ENCODE measurements around the gene RPL15. TPM values are rescaled to one million over a fixed set of nuclear protein-coding genes. Genes with fewer than 3 reads are reported as not detected.

The RPL15 gene
- total and polyA plus RNA-seq, 4 donors = 1,285 to 3,372 (median 2,309) TPM

DNA sequence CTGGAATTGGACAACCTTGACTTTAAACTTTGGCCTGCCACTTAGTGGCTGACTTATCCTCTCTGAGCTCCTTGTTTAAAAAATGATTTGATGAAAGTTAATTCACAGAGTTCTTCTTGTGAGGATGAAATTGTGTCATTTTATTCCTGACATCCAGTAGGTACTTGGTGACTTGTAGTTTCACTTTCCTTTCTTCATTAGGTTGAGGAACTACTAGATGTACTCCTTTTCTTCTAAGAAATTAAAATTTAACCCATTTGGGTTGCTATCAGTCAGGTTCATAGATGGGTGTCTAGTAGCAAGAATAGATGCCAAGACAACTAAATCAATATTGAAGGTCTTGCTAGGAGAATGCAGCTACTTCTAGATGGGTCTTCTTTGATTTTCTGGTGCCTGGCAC, 33.4 kb downstream of the RPL15 start:
- Histone ChIP-seq H3K4me3 (no peak overlapping the region), H3K9me3 (ENCODE audit: control insufficient read depth in 4 of 4, insufficient read depth in 3 of 4, low read length in 3 of 4) (no peaks in the 10 kb centered on the region), H3K27ac (ENCODE audit: low read depth in 1 of 2, low read length in 1 of 2) (peak overlapping the region in 1 of 2 donors; percentile 61), H3K4me1 (ENCODE audit: control insufficient read depth in 5 of 5, insufficient read depth in 5 of 5, low read length in 5 of 5) (peaks cover 0 to 63% (median 18%) of the 10 kb centered on the region in 5 donors), H3K9ac (ENCODE audit: insufficient read depth in 1 of 2, low read length in 2 of 2) (peak overlapping the region in 1 of 2 donors; percentile 32), H3K36me3 (ENCODE audit: control insufficient read depth in 4 of 4, insufficient read depth in 4 of 4, low read length in 4 of 4) (no peaks in the 10 kb centered on the region), H3K27me3 (ENCODE audit: control insufficient read depth in 3 of 3, insufficient read depth in 3 of 3, low read length in 2 of 3) (no peaks in the 10 kb centered on the region)
- no peak for DNase-seq
- TF ChIP-seq, protein P1, sequence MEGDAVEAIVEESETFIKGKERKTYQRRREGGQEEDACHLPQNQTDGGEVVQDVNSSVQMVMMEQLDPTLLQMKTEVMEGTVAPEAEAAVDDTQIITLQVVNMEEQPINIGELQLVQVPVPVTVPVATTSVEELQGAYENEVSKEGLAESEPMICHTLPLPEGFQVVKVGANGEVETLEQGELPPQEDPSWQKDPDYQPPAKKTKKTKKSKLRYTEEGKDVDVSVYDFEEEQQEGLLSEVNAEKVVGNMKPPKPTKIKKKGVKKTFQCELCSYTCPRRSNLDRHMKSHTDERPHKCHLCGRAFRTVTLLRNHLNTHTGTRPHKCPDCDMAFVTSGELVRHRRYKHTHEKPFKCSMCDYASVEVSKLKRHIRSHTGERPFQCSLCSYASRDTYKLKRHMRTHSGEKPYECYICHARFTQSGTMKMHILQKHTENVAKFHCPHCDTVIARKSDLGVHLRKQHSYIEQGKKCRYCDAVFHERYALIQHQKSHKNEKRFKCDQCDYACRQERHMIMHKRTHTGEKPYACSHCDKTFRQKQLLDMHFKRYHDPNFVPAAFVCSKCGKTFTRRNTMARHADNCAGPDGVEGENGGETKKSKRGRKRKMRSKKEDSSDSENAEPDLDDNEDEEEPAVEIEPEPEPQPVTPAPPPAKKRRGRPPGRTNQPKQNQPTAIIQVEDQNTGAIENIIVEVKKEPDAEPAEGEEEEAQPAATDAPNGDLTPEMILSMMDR (IDR thresholded peaks at IDR 0.05; ENCODE audit: control extremely low read depth, extremely low read depth) = no peak
- no peak for ATAC-seq (ENCODE audit: insufficient read depth, low FRiP score)

GRCh38 chr3:23952646-23953045, 35.7 kb downstream of the RPL15 start:
- Histone ChIP-seq H3K36me3 (ENCODE audit: control insufficient read depth in 4 of 4, insufficient read depth in 4 of 4, low read length in 4 of 4) (peaks cover 0 to 9% (median 0%) of the 10 kb centered on the region in 4 donors), H3K9ac (ENCODE audit: insufficient read depth in 1 of 2, low read length in 2 of 2) (no peak overlapping the region), H3K4me1 (ENCODE audit: control insufficient read depth in 5 of 5, insufficient read depth in 5 of 5, low read length in 5 of 5) (peaks cover 3 to 57% (median 9%) of the 10 kb centered on the region in 5 donors), H3K27ac (ENCODE audit: low read depth in 1 of 2, low read length in 1 of 2) (no peak overlapping the region), H3K27me3 (ENCODE audit: control insufficient read depth in 3 of 3, insufficient read depth in 3 of 3, low read length in 2 of 3) (no peaks in the 10 kb centered on the region), H3K9me3 (ENCODE audit: control insufficient read depth in 4 of 4, insufficient read depth in 3 of 4, low read length in 3 of 4) (no peaks in the 10 kb centered on the region), H3K4me3 (no peak overlapping the region)
- DNase-seq (no peak), ATAC-seq (ENCODE audit: insufficient read depth, low FRiP score) (no peak)
- TF ChIP-seq, protein P1 (IDR thresholded peaks at IDR 0.05; ENCODE audit: control extremely low read depth, extremely low read depth) = no peak
- WGBS, 2 donors = 76 to 87% methylated on average over 4 of the region's 4 CpGs

DNA sequence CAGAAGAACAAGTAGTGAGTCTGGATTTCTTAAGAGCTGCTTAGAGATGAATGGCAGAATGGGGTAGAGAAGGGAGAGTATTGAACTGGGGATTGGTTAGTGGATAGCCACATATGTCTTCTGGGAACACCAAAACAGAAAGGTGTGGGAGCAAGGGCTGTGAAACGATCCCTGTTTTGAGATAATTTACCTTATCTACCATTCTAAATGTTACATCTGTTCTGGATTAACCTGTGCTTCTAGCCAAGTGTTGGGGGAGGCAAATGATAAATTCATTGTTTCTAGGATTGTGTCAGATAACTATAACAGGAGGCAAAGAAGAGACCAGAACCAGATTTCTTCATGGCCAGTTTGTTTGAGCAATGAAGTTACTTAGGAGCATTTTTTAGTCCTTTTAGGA, 36.6 kb downstream of the RPL15 start:
- Histone ChIP-seq H3K4me3 (no peak overlapping the region), H3K27me3 (ENCODE audit: control insufficient read depth in 3 of 3, insufficient read depth in 3 of 3, low read length in 2 of 3) (no peaks in the 10 kb centered on the region), H3K4me1 (ENCODE audit: control insufficient read depth in 5 of 5, insufficient read depth in 5 of 5, low read length in 5 of 5) (peaks cover 3 to 48% (median 7%) of the 10 kb centered on the region in 5 donors), H3K9ac (ENCODE audit: insufficient read depth in 1 of 2, low read length in 2 of 2) (no peak overlapping the region), H3K9me3 (ENCODE audit: control insufficient read depth in 4 of 4, insufficient read depth in 3 of 4, low read length in 3 of 4) (no peaks in the 10 kb centered on the region), H3K27ac (ENCODE audit: low read depth in 1 of 2, low read length in 1 of 2) (peak overlapping the region in 1 of 2 donors; percentile 21), H3K36me3 (ENCODE audit: control insufficient read depth in 4 of 4, insufficient read depth in 4 of 4, low read length in 4 of 4) (peaks cover 0 to 16% (median under 1%) of the 10 kb centered on the region in 4 donors)
- no peak for ATAC-seq (ENCODE audit: insufficient read depth, low FRiP score)
- 64 to 84% methylated on average over 1 of the region's 1 CpG for WGBS, 2 donors
- TF ChIP-seq, protein P1 (IDR thresholded peaks at IDR 0.05; ENCODE audit: control extremely low read depth, extremely low read depth) = no peak
- DNase-seq = no peak

GRCh38 chr3:23954144-23954543, 37.2 kb downstream of the RPL15 start:
- no peaks in the 10 kb centered on the region for H3K9me3 ChIP-seq (ENCODE audit: control insufficient read depth in 4 of 4, insufficient read depth in 3 of 4, low read length in 3 of 4)
- WGBS, 2 donors = 69 to 82% methylated on average over 5 of the region's 5 CpGs
- no peak overlapping the region for H3K9ac ChIP-seq (ENCODE audit: insufficient read depth in 1 of 2, low read length in 2 of 2)
- H3K4me3 ChIP-seq = no peak overlapping the region
- peaks cover 0 to 19% (median 2%) of the 10 kb centered on the region in 4 donors for H3K36me3 ChIP-seq (ENCODE audit: control insufficient read depth in 4 of 4, insufficient read depth in 4 of 4, low read length in 4 of 4)
- ATAC-seq (ENCODE audit: insufficient read depth, low FRiP score) (no peak), DNase-seq (no peak)
- H3K4me1 ChIP-seq (ENCODE audit: control insufficient read depth in 5 of 5, insufficient read depth in 5 of 5, low read length in 5 of 5) = peaks cover 3 to 44% (median 7%) of the 10 kb centered on the region in 5 donors
- TF ChIP-seq, protein P1 (IDR thresholded peaks at IDR 0.05; ENCODE audit: control extremely low read depth, extremely low read depth) = no peak
- H3K27me3 ChIP-seq (ENCODE audit: control insufficient read depth in 3 of 3, insufficient read depth in 3 of 3, low read length in 2 of 3) = no peaks in the 10 kb centered on the region
- peak overlapping the region in 1 of 2 donors; percentile 19 for H3K27ac ChIP-seq (ENCODE audit: low read depth in 1 of 2, low read length in 1 of 2)

All from lung (tissue), 12 donors.